T-cell (primary cell): Measurements from ENCODE around the gene KLHL35. TPM values are rescaled to one million over a fixed set of nuclear protein-coding genes. Genes with fewer than 3 reads are reported as not detected.

Experiments
- ATAC-seq, 4 experiments: fragments of 200-7000 bp in 3 of 4; fragments of 150-1000 bp in 1 of 4; cut with Tn5 transposase; replicated peaks in 1 of 4; 1 replicate in 3 of 4; 2 replicates in 1 of 4; pipeline ENCODE4 v1.10.0; 2021; ENCODE audit warnings: moderate library complexity in 3 of 4, mild to moderate bottlenecking in 2 of 4, moderate number of reproducible peaks in 1 of 4
- CTCF ChIA-PET, 2 donors: fragments of 300-600 bp; sonication (Branson Sonifier 250); formaldehyde crosslinking; loops; one replicate each; lab custom pipeline; 2022; ENCODE audit warnings: antibody characterized with exemption in 2 of 2; lab: Charles Lee
- POLR2A ChIA-PET, 2 donors: fragments of 300-600 bp; sonication (Branson Sonifier 250); formaldehyde crosslinking; loops; one replicate each; lab custom pipeline; 2022; ENCODE audit warnings: antibody characterized with exemption in 2 of 2; lab: Charles Lee
- DNase-seq, 35 experiments: peaks; one replicate each; pipeline versions ENCODE4 v3.0.0 to v3.0.0-alpha.2; 2013 to 2023
- H3K27ac ChIP-seq: one replicate; pipeline ENCODE4 v1.5.1; 2013; ENCODE audit warnings: low read length
- H3K27me3 ChIP-seq, 2 experiments: replicated peaks in 1 of 2; 1 replicate in 1 of 2; 2 replicates in 1 of 2; pipeline versions ENCODE4 v1.6.1 to v1.7.0; 2013; ENCODE audit warnings: low read length in 1 of 2, mixed read lengths in 1 of 2; ENCODE audit not compliant: control insufficient read depth in 2 of 2, insufficient read depth in 2 of 2; ENCODE audit errors: extremely low read depth in 1 of 2
- H3K36me3 ChIP-seq, 2 donors: 1 replicate in 1 of 2; 2 replicates in 1 of 2; pipeline versions ENCODE4 v1.6.1 to v1.7.0; 2013; ENCODE audit warnings: low read length in 1 of 2; ENCODE audit not compliant: control insufficient read depth in 2 of 2, insufficient read depth in 1 of 2; ENCODE audit errors: extremely low read depth in 1 of 2
- H3K4me1 ChIP-seq, 2 experiments: 1 replicate in 1 of 2; 2 replicates in 1 of 2; pipeline versions ENCODE4 v1.6.1 to v1.7.0; 2013; ENCODE audit warnings: low read length in 2 of 2, mixed read lengths in 1 of 2; ENCODE audit not compliant: insufficient read depth in 2 of 2, control insufficient read depth in 1 of 2; ENCODE audit errors: extremely low read depth in 1 of 2
- H3K4me3 ChIP-seq, 2 donors: 1 replicate in 1 of 2; 2 replicates in 1 of 2; pipeline versions ENCODE4 v1.5.1 to v1.7.0; 2013; ENCODE audit warnings: mild to moderate bottlenecking in 2 of 2, low read length in 1 of 2, moderate library complexity in 1 of 2; ENCODE audit not compliant: control insufficient read depth in 1 of 2; ENCODE audit errors: extremely low read depth in 1 of 2
- H3K9me3 ChIP-seq: 2 replicates; pipeline ENCODE4 v1.7.0; 2013
- H3K27ac Mint-ChIP-seq, 2 donors: one replicate each; pipeline ENCODE4 v1.8.0; 2020 to 2021; ENCODE audit warnings: mild to moderate bottlenecking in 2 of 2, mixed read lengths in 2 of 2
- H3K27me3 Mint-ChIP-seq, 2 donors: one replicate each; pipeline ENCODE4 v1.8.0; 2021 to 2022; ENCODE audit warnings: mixed read lengths in 2 of 2
- H3K36me3 Mint-ChIP-seq: one replicate; pipeline ENCODE4 v1.8.0; 2021; ENCODE audit warnings: mixed read lengths
- H3K4me1 Mint-ChIP-seq, 3 donors: one replicate each; pipeline ENCODE4 v1.8.0; 2020 to 2022; ENCODE audit warnings: mixed read lengths in 3 of 3, mild to moderate bottlenecking in 1 of 3
- H3K4me3 Mint-ChIP-seq, 3 donors: one replicate each; pipeline ENCODE4 v1.8.0; 2020 to 2022; ENCODE audit warnings: mild to moderate bottlenecking in 3 of 3, mixed read lengths in 3 of 3, moderate library complexity in 3 of 3
- H3K9me3 Mint-ChIP-seq, 3 donors: one replicate each; pipeline ENCODE4 v1.8.0; 2020 to 2022; ENCODE audit warnings: mixed read lengths in 3 of 3
- WGBS: methylation state at CpG from one replicate; pipeline ENCODE4 v1.1.5; 2013; ENCODE audit warnings: missing lambda C conversion rate; ENCODE audit not compliant: insufficient coverage; 5-methylcytosine and 5-hydroxymethylcytosine counted together
- total RNA-seq, 35 experiments: library from RNA in 6 of 35; stranded (reverse) in 6 of 35; fragments of 120-200 nt in 1 of 35; gene quantifications; one replicate each; pipeline versions ENCODE4 v1.2.1 to v1.2.4 and lab custom pipeline; 2013 to 2026

The KLHL35 gene
- total RNA-seq, 5 donors from 2014 or later (not counting 1 experiment from before 2014, with no cell fraction given) = 0.33 to 2.9 (median 1.5) TPM

GRCh38 chr11:75408957-75409219 is 24.1 kb downstream of the KLHL35 start:
- ATAC-seq = no peak
- CTCF ChIA-PET = interaction anchor here (0.6 to 1.2 kb wide), 4 partner anchors 9 to 378 kb away, joined by 3 to 13 read pairs (median 3); no protein-coding TSS in a partner anchor
- no peak overlapping the region for H3K27ac Mint-ChIP-seq

GRCh38 chr11:75406338-75406777 is 26.6 kb downstream of the KLHL35 start:
- peak overlapping the region; percentile 5 to 19 for H3K27ac Mint-ChIP-seq
- H3K9me3 Mint-ChIP-seq = no peaks in the 10 kb centered on the region
- WGBS = no CpG with 5 or more reads among the region's 1 CpG
- ChIA-PET CTCF (no interaction called here), POLR2A (no interaction called here)
- H3K4me3 ChIP-seq = no peak overlapping the region
- H3K36me3 ChIP-seq = peaks cover 23 to 66% of the 10 kb centered on the region in 2 donors
- H3K27ac ChIP-seq = no peak overlapping the region
- peaks cover 38 to 50% (median 45%) of the 10 kb centered on the region in 3 donors for H3K4me1 Mint-ChIP-seq
- no peaks in the 10 kb centered on the region for H3K9me3 ChIP-seq
- DNase-seq = peak in 1 of 35 experiments; percentile 27
- peak in 1 of 4 experiments; percentile 27 for ATAC-seq
- no peak overlapping the region for H3K4me3 Mint-ChIP-seq
- peaks cover 17 to 18% of the 10 kb centered on the region in 2 experiments for H3K4me1 ChIP-seq
- H3K36me3 Mint-ChIP-seq = peaks cover 51% of the 10 kb centered on the region
- H3K27me3 ChIP-seq = no peaks in the 10 kb centered on the region
- H3K27me3 Mint-ChIP-seq = no peaks in the 10 kb centered on the region

More at GRCh38 chr11:75408957-75409219, 24.1 kb downstream of the KLHL35 start:
- H3K4me3 ChIP-seq = no peak overlapping the region
- H3K36me3 ChIP-seq = peaks cover 15 to 57% of the 10 kb centered on the region in 2 donors
- peaks cover 17 to 25% (median 21%) of the 10 kb centered on the region in 3 donors for H3K4me1 Mint-ChIP-seq
- no CpG with 5 or more reads among the region's 2 CpGs for WGBS
- no peaks in the 10 kb centered on the region for H3K9me3 Mint-ChIP-seq
- POLR2A ChIA-PET = interaction anchor here in 1 of 2 donors (0.6 kb wide), 1 partner anchor 51 kb away, joined by 7 read pairs; no protein-coding TSS in a partner anchor
- H3K4me3 Mint-ChIP-seq = no peak overlapping the region
- no peak overlapping the region for H3K27ac ChIP-seq
- H3K9me3 ChIP-seq = no peaks in the 10 kb centered on the region
- DNase-seq = no peak
- no peaks in the 10 kb centered on the region for H3K27me3 Mint-ChIP-seq
- H3K27me3 ChIP-seq = no peaks in the 10 kb centered on the region
- peaks cover 3% of the 10 kb centered on the region in 2 experiments for H3K4me1 ChIP-seq
- peaks cover 26% of the 10 kb centered on the region for H3K36me3 Mint-ChIP-seq

GRCh38 chr11:75403983-75404658 is 28.9 kb downstream of the KLHL35 start:
- no peak for ATAC-seq
- ChIA-PET CTCF (interaction anchor here in 1 of 2 donors (1.6 kb wide), 1 partner anchor 126 kb away, joined by 3 read pairs; no protein-coding TSS in a partner anchor), POLR2A (no interaction called here)
- no peaks in the 10 kb centered on the region for H3K9me3 Mint-ChIP-seq
- H3K27me3 ChIP-seq = no peaks in the 10 kb centered on the region
- H3K27ac ChIP-seq = no peak overlapping the region
- peaks cover 19 to 32% of the 10 kb centered on the region in 2 experiments for H3K4me1 ChIP-seq
- peaks cover 57 to 62% (median 58%) of the 10 kb centered on the region in 3 donors for H3K4me1 Mint-ChIP-seq
- H3K4me3 ChIP-seq = no peak overlapping the region
- H3K27me3 Mint-ChIP-seq = no peaks in the 10 kb centered on the region
- peaks cover 55% of the 10 kb centered on the region for H3K36me3 Mint-ChIP-seq
- H3K4me3 Mint-ChIP-seq = peak overlapping the region in 1 of 3 donors; percentile 6
- peak overlapping the region in 1 of 2 donors; percentile 21 for H3K27ac Mint-ChIP-seq
- no peak for DNase-seq
- 88% methylated on average over 15 of the region's 15 CpGs for WGBS
- H3K36me3 ChIP-seq = peaks cover 23 to 72% of the 10 kb centered on the region in 2 donors
- H3K9me3 ChIP-seq = no peaks in the 10 kb centered on the region

GRCh38 chr11:75403037-75403436 is 30.0 kb downstream of the KLHL35 start:
- CTCF ChIA-PET = interaction anchor here in 1 of 2 donors (1.6 kb wide), 1 partner anchor 127 kb away, joined by 3 read pairs; no protein-coding TSS in a partner anchor
- Mint-ChIP-seq H3K4me3 (peak overlapping the region in 1 of 3 donors; percentile 3), H3K4me1 (peaks cover 58 to 63% (median 58%) of the 10 kb centered on the region in 3 donors), H3K27ac (peak overlapping the region; percentile 71 to 97), H3K27me3 (no peaks in the 10 kb centered on the region), H3K9me3 (no peaks in the 10 kb centered on the region), H3K36me3 (peaks cover 53% of the 10 kb centered on the region)
- peaks cover 23 to 67% of the 10 kb centered on the region in 2 donors for H3K36me3 ChIP-seq
- H3K9me3 ChIP-seq = no peaks in the 10 kb centered on the region
- H3K27ac ChIP-seq = no peak overlapping the region
- ATAC-seq = no peak
- POLR2A ChIA-PET = no interaction called here
- H3K27me3 ChIP-seq = no peaks in the 10 kb centered on the region
- H3K4me3 ChIP-seq = no peak overlapping the region
- WGBS = no CpG with 5 or more reads among the region's 1 CpG
- no peak for DNase-seq
- H3K4me1 ChIP-seq = peaks cover 19 to 36% of the 10 kb centered on the region in 2 experiments

- peaks cover 52 to 58% (median 53%) of the 10 kb centered on the region in 3 donors for H3K4me1 Mint-ChIP-seq
- H3K9me3 ChIP-seq = no peaks in the 10 kb centered on the region
- no peak overlapping the region for H3K4me3 ChIP-seq
- H3K27ac ChIP-seq = peak overlapping the region; percentile 94
- H3K36me3 Mint-ChIP-seq = peaks cover 49% of the 10 kb centered on the region
- H3K27me3 Mint-ChIP-seq = no peaks in the 10 kb centered on the region
- DNase-seq = no peak
- H3K9me3 Mint-ChIP-seq = no peaks in the 10 kb centered on the region
- H3K4me1 ChIP-seq = peaks cover 19 to 36% of the 10 kb centered on the region in 2 experiments
- CTCF ChIA-PET = interaction anchor here in 1 of 2 donors (0.6 kb wide), 1 partner anchor 17 kb away, joined by 3 read pairs; no protein-coding TSS in a partner anchor
- H3K27me3 ChIP-seq = no peaks in the 10 kb centered on the region
- POLR2A ChIA-PET = no interaction called here
- ATAC-seq = no peak
- H3K27ac Mint-ChIP-seq = peak overlapping the region; percentile 71 to 97
- H3K4me3 Mint-ChIP-seq = peak overlapping the region; percentile 69 to 99 (median 96)
- peaks cover 23 to 64% of the 10 kb centered on the region in 2 donors for H3K36me3 ChIP-seq
- WGBS = 69% methylated on average over 9 of the region's 10 CpGs
Observed at GRCh38 chr11:75402002-75402773, 30.8 kb downstream of the KLHL35 start.
